K562 (cell line): ENCODE measurements around the gene DSG2. TPM values are rescaled to one million over a fixed set of nuclear protein-coding genes. Genes with fewer than 3 reads are reported as not detected.

Experiments
- ATF6 ChIP-seq: sonication (generic); formaldehyde crosslinking; IDR thresholded peaks from 2 replicates; pipeline ENCODE4 v1.4.0; 2020; ENCODE audit warnings: mild to moderate bottlenecking, missing genetic modification reagents
- CBX2 ChIP-seq: fragments of 200-600 bp; sonication (generic); IDR thresholded peaks from one replicate; pipeline ENCODE4 v1.6.1; 2012; ENCODE audit warnings: mild to moderate bottlenecking, low read length, inconsistent platforms; ENCODE audit not compliant: insufficient read depth, poor library complexity, severe bottlenecking
- CCAR2 ChIP-seq: fragments of 200-400 bp; formaldehyde crosslinking; IDR thresholded peaks from 2 replicates; pipeline ENCODE4 v1.6.1; 2017; ENCODE audit warnings: mild to moderate bottlenecking, low read depth, low read length
- DLX4 ChIP-seq: fragments of 250-450 bp; sonication (Bioruptor Pico); IDR thresholded peaks from 2 replicates; pipeline ENCODE4 v1.6.1; 2021; ENCODE audit warnings: mild to moderate bottlenecking
- FOSL1 ChIP-seq: fragments of 200-800 bp; sonication (Bioruptor generic); conservative IDR thresholded peaks from 2 replicates; pipeline ENCODE4 v1.6.1; 2016; ENCODE audit warnings: missing genetic modification characterization, missing compliant biosample characterization
- RFX7 ChIP-seq: fragments of 250-450 bp; sonication (Bioruptor Pico); IDR thresholded peaks from 2 replicates; pipeline ENCODE4 v1.5.1; 2021; ENCODE audit warnings: mild to moderate bottlenecking
- SNAPC5 ChIP-seq: fragments of 250-450 bp; sonication (Bioruptor Pico); IDR thresholded peaks from 2 replicates; pipeline ENCODE4 v1.8.0; 2021; ENCODE audit warnings: moderate library complexity, mild to moderate bottlenecking, inconsistent platforms
- SP1 ChIP-seq: sonication (generic); formaldehyde crosslinking; IDR thresholded peaks from 2 replicates; pipeline ENCODE4 v1.8.1; 2022; ENCODE audit warnings: mild to moderate bottlenecking, missing genetic modification reagents
- ZBTB5 ChIP-seq: fragments of 450-650 bp; IDR thresholded peaks from 2 replicates; pipeline ENCODE4 v1.6.1; 2017; ENCODE audit warnings: antibody characterized with exemption
- ZNF197 ChIP-seq: fragments of 200-800 bp; sonication (Bioruptor generic); IDR thresholded peaks from 2 replicates; pipeline ENCODE4 v1.6.1; 2016; ENCODE audit warnings: low read depth, missing genetic modification characterization, missing compliant biosample characterization
- polyA plus RNA-seq, 8 experiments: library from polyadenylated mRNA; depleted of rRNA in 4 of 8; stranded (reverse) in 5 of 8; unstranded in 3 of 8; fragments of >200 nt; fragmentation: Nextera tagmentation in 2 of 8; fragmentation: Illumina TruSeq in 1 of 8; extraction: Ambion mirVana in 2 of 8; extraction: Trizol in 1 of 8; gene quantifications; 2 replicates each; pipeline versions ENCODE4 v1.2.1 to v1.2.3, GENCODE V29; 2011 to 2014; ENCODE audit warnings: inconsistent platforms in 1 of 8, missing spikeins in 1 of 8
- total RNA-seq, 7 experiments: library from RNA; depleted of rRNA in 6 of 7; stranded (reverse); fragments of >200 nt in 6 of 7; fragmentation: Illumina TruSeq in 2 of 7; extraction: Trizol in 2 of 7; gene quantifications; 2 replicates each; pipeline versions ENCODE4 v1.2.1 to v1.2.3, GENCODE V29; 2011 to 2021; ENCODE audit warnings: low replicate concordance in 1 of 7

Gene DSG2
- total and polyA plus RNA-seq, 9 of the 15 experiments (the other 6 are each of a cell fraction or from before 2014, with no cell fraction given), result 16.9 to 68.6 (median 41.3) TPM

GRCh38 chr18:31489311-31489710 is 8.7 kb upstream of the DSG2 start (continued):
- TF ChIP-seq ATF6 (CRISPR knock-in tag), result no peak
- TF ChIP-seq SP1 (CRISPR knock-in tag), result no peak
- no peak for TF ChIP-seq SNAPC5
- no peak for TF ChIP-seq RFX7
- no peak for TF ChIP-seq ZNF197 (CRISPR knock-in tag)
- no peak for TF ChIP-seq CBX2
- no peak for TF ChIP-seq FOSL1 (tag)
- TF ChIP-seq DLX4, result no peak
- no peak for TF ChIP-seq ZBTB5
- no peak for TF ChIP-seq CCAR2
